HAP-1 (cell line): ENCODE measurements around the gene RAB43.
"Not testable (repeated sequence)": the region's sequence is repeated elsewhere in the genome, so short reads cannot be mapped to it uniquely, and the experiment has no call there.

ENCODE experiments used
- DNase-seq, 2 experiments: peaks; one replicate each; pipeline ENCODE4 v3.0.0-alpha.2; 2016 to 2020; ENCODE audit warnings: low spot score in 2 of 2
- H3K27me3 ChIP-seq: fragments of 250-450 bp; sonication (Bioruptor Pico); 2 replicates; pipeline ENCODE4 v1.5.1; 2020; ENCODE audit warnings: low read depth, mild to moderate bottlenecking, moderate library complexity
- H3K36me3 ChIP-seq: fragments of 250-450 bp; sonication (Bioruptor Pico); replicated peaks from 2 replicates; pipeline ENCODE4 v1.5.1; 2020; ENCODE audit warnings: mild to moderate bottlenecking
- H3K4me1 ChIP-seq: fragments of 250-450 bp; sonication (Bioruptor Pico); 2 replicates; pipeline ENCODE4 v1.5.1; 2020; ENCODE audit warnings: mild to moderate bottlenecking
- H3K4me3 ChIP-seq: fragments of 250-450 bp; sonication (Bioruptor Pico); 2 replicates; pipeline ENCODE4 v1.5.1; 2020; ENCODE audit warnings: mild to moderate bottlenecking, moderate library complexity
- H3K9me3 ChIP-seq: fragments of 250-450 bp; sonication (Bioruptor Pico); 2 replicates; pipeline ENCODE4 v1.5.1; 2020; ENCODE audit warnings: mild to moderate bottlenecking, moderate library complexity
- in situ Hi-C: fragments of 300-500 bp; cut with MboI; formaldehyde crosslinking; loops from 3 replicates; pipeline ENCODE4 v1.14.3; 2020; ENCODE audit warnings: low sequenced_read_pairs, inconsistent platforms, mixed read lengths

RAB43 gene

DNA sequence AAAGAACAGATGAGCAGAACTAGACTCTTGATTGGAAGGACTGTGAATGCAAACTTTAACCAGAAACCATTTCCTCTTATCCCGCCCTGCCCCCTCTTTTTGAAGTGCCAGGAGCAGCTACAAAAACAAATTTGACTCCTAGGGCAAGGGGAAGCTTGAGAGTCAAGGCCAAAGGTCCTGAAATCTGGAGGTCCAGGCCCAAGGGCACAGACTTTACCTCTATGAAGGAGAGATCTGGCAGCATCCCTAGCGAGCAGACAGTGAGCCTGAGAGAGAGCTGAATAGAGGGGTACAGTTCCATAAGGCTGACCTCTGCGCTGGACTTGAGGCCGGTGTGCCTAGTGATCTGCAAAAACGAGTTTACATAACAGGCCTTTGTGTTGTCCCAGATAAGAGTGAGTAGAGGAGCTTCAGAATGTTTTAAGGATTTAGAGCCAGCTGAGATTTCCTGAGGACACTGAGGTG lies 5.1 kb downstream of the RAB43 start:
- Histone ChIP-seq H3K36me3 (no peaks in the 10 kb centered on the region), H3K4me3 (no peak overlapping the region), H3K4me1 (peaks cover 2% of the 10 kb centered on the region; the same call in 1 of the 2 replicates), H3K27me3 (no peaks in the 10 kb centered on the region), H3K9me3 (no peaks in the 10 kb centered on the region)
- DNase-seq, result no peak
- in situ Hi-C loops, result no loop called here

DNA sequence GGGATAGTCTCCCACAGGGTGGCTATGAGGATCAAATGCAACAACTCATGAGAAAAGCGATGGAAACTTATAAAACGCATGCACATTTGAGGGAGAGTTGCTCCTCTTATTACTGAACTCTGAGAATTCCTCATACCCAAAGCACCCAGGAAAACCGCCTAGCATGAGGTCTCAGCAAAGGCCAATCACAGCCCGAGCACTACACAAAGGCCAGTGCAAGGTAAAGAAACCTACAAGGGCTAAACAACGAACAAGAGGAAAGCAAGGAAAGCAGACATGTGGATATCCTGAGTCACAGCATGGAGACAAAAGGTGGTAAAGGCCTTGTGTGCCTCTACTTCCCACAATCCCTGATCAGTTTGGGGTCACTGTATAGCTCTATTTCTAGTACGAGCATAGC lies 7.1 kb downstream of the RAB43 start:
- in situ Hi-C loops, result no loop called here
- no peaks in the 10 kb centered on the region for H3K27me3 ChIP-seq
- H3K36me3 ChIP-seq, result no peaks in the 10 kb centered on the region
- no peaks in the 10 kb centered on the region for H3K9me3 ChIP-seq
- H3K4me1 ChIP-seq, result no peaks in the 10 kb centered on the region
- H3K4me3 ChIP-seq, result no peak overlapping the region
- DNase-seq, result no peak

DNA sequence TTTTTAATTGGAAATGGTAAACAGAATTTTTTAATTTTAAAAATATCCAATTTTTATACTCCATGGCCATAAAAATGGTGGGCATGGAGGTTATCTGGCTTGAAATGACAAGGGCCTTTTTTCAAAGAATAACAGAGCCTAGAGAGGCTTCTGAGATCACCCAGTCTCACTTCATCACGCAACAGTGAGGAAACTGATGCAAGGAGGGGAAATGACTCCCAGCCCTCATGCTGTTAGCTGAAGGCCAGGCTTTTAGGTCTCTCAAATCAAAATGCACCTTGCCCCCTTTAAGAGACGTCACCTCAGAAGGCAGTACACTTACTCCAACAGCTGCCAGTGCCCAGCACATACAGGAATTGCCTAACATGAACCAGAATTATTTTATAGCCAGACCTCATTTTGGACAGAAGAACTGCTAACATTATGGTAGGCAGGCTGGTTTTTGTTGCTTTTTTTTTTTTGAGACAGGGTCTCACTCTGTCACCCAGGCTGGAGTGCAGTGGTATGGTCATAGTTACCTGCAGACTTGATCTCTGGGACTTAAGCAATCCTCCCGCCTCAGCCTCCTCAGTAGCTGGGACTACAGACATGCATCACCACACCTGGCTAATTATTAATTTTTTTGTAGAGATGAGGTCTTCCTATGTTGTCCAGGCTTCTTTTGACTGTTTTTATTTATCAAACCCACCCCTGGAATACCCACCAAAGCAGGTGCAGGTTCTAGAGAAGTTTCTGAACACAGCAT lies 9.1 kb downstream of the RAB43 start:
- H3K27me3 ChIP-seq, result no peaks in the 10 kb centered on the region
- DNase-seq, result no peak
- no peaks in the 10 kb centered on the region for H3K4me1 ChIP-seq
- in situ Hi-C loops, result no loop called here
- H3K36me3 ChIP-seq, result no peaks in the 10 kb centered on the region
- H3K9me3 ChIP-seq, result no peaks in the 10 kb centered on the region
- no peak overlapping the region for H3K4me3 ChIP-seq

DNA sequence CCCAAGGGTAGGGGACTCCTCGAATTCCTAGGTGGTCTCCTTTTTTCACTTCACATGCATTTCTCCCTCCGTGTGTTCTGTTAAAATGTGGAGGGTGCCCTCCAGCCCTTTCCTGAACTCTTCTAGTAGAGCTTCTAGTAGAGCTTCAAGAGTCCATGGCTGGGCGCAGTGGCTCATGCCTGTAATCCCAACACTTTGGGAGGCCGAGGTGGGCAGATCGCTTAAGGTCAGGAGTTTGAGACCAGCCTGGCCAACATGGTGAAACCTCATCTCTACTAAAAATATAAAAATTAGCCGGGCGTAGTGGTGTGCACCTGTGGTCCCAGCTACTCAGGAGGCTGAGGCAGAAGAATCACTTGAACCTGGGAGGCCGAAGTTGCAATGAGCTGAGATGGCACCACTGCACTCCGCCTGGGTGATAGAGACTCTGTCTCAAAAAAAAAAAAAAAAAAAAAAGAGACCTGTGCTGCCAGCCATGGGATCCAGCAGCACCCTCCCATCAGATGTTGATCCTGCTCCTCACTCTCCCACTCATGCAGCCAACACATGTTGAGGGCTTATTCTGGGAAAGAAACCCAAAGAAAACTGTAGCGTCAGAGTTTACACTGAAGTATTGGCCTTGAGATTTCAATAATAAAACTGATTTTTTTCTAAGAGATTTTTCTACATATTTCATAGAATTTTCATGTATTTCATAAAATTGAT lies 10.4 kb downstream of the RAB43 start:
- H3K4me1 ChIP-seq, H3K9me3 ChIP-seq, in situ Hi-C loops, H3K27me3 ChIP-seq, H3K4me3 ChIP-seq, DNase-seq, H3K36me3 ChIP-seq: not testable (repeated sequence)

DNA sequence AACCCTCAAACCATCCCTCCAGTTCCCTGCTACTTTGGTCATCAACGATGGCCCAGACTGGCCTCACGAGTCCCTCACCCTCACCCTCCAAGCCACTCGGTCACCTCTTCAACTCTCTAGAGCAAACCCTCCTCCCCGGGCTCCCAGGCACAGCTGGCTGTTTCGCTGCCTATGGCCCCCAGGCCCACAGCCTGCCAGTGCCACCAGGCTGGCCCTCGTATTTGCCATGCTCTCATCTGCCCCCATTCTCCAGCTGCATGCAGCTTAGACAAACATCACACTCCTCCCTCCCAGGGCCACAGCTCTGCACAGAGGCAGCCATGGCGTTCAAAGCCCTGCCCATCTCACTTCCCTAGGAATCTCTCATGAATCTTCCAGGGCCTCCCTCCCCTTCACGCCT lies 13.8 kb downstream of the RAB43 start:
- Histone ChIP-seq H3K4me1 (no peaks in the 10 kb centered on the region), H3K36me3 (no peaks in the 10 kb centered on the region)
- in situ Hi-C loops, result no loop called here

DNA sequence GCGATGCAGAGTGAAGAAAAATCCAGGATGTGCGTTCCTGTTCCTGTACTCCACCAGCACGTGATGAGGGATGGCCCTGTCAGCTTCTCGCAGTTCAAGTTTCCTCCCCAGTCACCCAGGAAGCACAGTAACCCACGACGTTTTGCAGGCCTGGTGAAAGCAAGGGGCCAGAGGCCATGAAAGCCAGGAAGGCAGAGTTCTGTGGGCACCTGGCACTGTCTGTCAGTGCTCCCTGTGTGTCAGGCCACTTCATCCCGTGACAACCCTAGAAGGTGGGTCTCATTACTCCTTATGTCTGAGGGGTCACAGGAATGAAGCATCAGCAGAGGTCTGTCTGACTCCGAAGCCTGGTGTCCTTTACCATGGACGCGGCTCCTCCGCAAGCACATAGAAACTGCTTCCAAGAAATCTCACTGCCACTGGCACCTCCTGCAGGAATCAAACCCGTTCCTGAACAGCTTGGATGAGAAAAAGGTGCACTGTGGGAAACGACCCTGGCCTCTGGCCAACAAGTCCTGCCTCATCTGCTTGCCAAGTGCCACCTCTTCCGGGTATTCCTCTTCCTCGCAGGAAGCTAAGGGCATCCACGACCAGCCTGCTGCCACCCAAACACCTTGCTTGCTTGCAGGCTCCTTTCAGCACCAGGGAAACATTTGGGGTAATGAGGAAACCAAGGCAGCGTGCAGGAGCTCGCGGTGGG lies 14.6 kb downstream of the RAB43 start:
- Histone ChIP-seq H3K4me3 (no peak overlapping the region), H3K4me1 (no peaks in the 10 kb centered on the region), H3K27me3 (no peaks in the 10 kb centered on the region), H3K9me3 (no peaks in the 10 kb centered on the region), H3K36me3 (no peaks in the 10 kb centered on the region)
- in situ Hi-C loops, result no loop called here
- no peak for DNase-seq

More for the DNA sequence above, 13.8 kb downstream of the RAB43 start:
- DNase-seq, result no peak
- H3K27me3 ChIP-seq, result no peaks in the 10 kb centered on the region
- H3K9me3 ChIP-seq, result no peaks in the 10 kb centered on the region
- H3K4me3 ChIP-seq, result no peak overlapping the region

DNA sequence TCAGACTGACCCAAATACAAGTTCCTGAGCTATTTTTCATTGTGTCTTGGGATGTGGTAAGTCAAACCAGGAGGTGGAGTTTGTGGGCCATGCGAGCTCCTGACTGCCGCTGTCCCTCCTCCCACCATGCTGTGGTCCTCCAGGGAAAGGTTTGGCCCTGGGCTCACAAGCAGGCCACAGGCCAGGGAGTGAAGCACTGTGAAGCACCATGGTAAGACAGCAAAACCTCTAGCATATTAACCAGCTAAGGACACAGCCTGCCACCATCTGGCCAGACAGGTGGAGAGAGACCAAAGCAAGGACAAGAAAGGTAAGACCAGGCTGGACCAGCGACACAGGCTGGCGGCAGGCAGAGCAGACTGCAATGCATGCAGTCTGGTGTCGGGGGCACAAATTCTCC lies 15.3 kb downstream of the RAB43 start:
- H3K9me3 ChIP-seq, result no peaks in the 10 kb centered on the region
- no peaks in the 10 kb centered on the region for H3K4me1 ChIP-seq
- DNase-seq, result no peak
- no peaks in the 10 kb centered on the region for H3K27me3 ChIP-seq
- in situ Hi-C loops, result no loop called here
- no peak overlapping the region for H3K4me3 ChIP-seq
- no peaks in the 10 kb centered on the region for H3K36me3 ChIP-seq

DNA sequence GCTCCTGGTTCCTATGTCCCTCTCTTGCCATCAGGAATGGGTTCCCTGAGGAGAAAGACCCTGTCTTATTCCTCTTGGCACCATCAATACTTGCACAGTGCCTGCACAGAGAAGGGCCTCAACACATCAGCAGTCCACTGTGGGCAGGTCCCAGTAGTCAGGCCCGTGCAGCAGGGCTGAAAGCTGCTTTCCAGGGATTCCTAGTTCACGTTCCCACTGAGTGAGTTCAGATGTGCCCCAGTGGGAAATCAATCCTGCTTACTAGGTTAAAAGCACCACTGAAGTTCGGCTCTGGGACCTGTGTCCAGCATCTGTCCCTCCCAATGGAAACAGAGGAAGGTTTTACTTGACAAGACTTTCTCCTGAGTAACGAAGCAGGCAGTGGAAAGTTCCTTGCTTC lies 15.7 kb downstream of the RAB43 start:
- Histone ChIP-seq H3K27me3 (no peaks in the 10 kb centered on the region), H3K9me3 (no peaks in the 10 kb centered on the region), H3K4me1 (no peaks in the 10 kb centered on the region), H3K4me3 (no peak overlapping the region), H3K36me3 (no peaks in the 10 kb centered on the region)
- DNase-seq, result no peak
- in situ Hi-C loops, result no loop called here

DNA sequence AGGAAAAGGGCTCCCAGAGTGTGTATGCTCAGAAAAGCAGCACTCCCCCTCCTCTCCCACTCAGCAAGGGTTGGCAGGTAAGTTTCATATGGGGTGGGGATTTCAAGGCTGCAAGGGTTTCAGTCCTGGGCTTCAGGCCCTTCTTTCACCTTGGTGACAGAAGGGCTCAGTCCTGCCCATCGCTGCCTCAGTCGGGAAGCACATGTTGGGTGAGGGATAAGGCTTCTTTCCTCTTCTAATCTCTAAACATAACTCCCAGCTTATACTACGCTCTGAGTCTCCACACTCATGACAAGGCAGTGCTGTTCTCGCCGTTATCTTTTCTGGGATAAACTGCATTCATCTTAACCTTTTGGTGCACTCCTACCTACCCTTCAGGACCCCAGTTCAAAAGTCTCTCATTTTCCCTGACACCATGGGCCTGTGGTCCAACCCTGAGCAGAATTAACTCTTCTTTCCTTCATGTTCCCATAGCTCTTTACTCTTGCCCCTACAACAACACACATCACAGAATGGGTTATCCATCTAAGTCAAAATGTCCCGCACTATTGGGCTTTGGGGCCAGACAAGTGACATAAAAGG lies 17.0 kb downstream of the RAB43 start:
- no peak overlapping the region for H3K4me3 ChIP-seq
- H3K9me3 ChIP-seq, result no peaks in the 10 kb centered on the region
- in situ Hi-C loops, result no loop called here
- no peaks in the 10 kb centered on the region for H3K36me3 ChIP-seq
- DNase-seq, result no peak
- no peaks in the 10 kb centered on the region for H3K27me3 ChIP-seq
- no peaks in the 10 kb centered on the region for H3K4me1 ChIP-seq

DNA sequence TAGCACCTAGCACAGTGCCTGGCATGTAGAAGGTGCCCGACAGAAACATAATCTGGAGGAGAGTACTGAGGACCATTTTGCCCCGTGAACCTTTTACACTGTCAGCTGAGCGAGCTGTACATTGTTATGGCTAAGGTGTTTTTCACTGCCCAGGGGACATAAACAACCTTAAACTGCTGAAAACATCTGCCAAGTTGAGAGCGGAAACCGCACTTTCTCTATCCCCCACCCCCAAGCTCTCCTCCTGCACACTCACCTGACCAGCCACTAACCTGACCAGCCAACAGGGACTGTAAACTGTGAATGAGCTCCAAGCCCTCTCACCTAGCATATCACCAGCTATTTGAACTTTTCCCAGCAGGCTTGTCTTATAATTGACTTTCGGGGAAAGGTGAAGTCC lies 17.6 kb downstream of the RAB43 start:
- in situ Hi-C loops, result no loop called here
- DNase-seq, result no peak
- Histone ChIP-seq H3K27me3 (no peaks in the 10 kb centered on the region), H3K4me1 (no peaks in the 10 kb centered on the region), H3K4me3 (no peak overlapping the region), H3K36me3 (no peaks in the 10 kb centered on the region), H3K9me3 (no peaks in the 10 kb centered on the region)

DNA sequence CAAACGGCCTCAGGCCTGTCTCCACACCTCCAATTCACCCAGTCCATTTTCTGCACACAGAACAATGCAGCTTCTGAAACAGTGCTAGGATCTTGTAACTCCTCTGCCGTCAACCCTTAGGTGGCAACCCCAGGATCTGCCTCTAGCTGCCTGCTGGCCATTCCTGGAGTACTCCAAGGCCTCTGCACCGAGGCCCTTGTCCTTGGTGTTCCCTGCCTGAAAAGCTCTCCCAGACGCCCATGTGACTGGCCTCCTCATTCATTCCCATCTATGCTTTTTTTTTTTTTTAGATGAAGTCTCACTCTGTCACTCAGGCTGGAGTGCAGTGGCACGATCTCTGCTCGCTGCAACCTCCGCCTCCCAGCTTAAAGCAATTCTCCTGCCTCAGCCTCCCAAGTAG lies 18.3 kb downstream of the RAB43 start:
- in situ Hi-C loops, result no loop called here
- H3K27me3 ChIP-seq, result no peaks in the 10 kb centered on the region
- no peaks in the 10 kb centered on the region for H3K4me1 ChIP-seq
- no peak overlapping the region for H3K4me3 ChIP-seq
- H3K9me3 ChIP-seq, result no peaks in the 10 kb centered on the region
- no peaks in the 10 kb centered on the region for H3K36me3 ChIP-seq
- DNase-seq, result no peak

DNA sequence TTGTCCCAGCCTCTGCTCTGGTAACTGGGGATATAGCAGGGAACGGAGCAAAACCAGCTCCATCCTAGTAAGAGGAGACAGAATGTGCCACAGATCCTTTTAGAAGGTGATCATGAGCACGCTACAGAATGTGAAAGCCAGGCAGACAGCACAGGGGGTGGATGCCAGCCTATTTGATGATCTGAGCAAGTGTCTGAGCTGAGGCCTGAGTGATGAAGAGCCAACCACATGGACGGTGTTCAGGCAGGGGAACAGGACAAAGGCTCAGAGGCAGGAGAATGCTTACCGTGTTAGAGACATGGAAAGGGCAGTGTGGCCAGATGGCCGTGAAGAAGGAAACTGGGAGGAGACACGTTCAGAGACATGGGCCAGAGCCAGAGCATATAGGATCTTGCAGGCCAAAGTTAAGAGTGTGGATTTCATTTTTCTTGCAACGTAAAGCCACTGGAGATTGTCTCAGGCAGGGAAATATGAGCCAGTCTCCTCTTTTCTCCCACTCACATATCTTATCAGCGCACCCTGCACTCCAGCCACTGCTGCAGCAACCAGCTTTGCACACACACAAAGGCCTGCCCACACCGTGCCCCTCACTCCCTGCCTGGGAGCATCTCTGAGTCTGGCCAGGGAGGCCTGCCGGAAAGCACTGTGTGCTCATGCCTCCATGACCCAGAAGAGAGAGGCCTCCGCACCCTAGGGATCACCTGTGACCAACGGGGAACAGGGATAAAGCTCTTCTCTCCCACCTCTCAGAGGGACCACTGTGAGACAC lies 20.1 kb downstream of the RAB43 start:
- in situ Hi-C loops, result no loop called here
- Histone ChIP-seq H3K9me3 (no peaks in the 10 kb centered on the region), H3K4me1 (no peaks in the 10 kb centered on the region), H3K27me3 (no peaks in the 10 kb centered on the region), H3K36me3 (no peaks in the 10 kb centered on the region), H3K4me3 (no peak overlapping the region)
- no peak for DNase-seq

DNA sequence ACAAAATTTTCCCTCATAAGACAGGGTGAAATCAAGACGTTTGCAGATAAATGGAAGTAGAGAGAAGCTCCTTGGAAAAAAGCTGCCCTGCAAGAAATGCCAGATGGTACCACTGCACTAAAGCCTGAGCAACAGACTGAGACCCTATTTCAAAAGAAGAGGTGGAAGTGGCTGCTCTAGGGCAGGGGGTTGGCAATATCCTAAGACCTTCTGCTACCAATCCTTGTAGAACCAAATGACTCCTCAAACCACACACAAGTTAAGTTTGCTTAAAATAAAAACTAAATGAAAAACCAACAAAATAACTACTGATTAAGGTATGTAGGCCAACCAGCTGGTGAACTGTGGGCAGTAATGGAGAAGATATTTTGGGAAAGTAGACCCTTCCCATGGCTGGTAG lies 21.3 kb downstream of the RAB43 start:
- no peaks in the 10 kb centered on the region for H3K27me3 ChIP-seq
- no peak overlapping the region for H3K4me3 ChIP-seq
- DNase-seq, result no peak
- in situ Hi-C loops, result no loop called here
- no peaks in the 10 kb centered on the region for H3K36me3 ChIP-seq
- H3K9me3 ChIP-seq, result no peaks in the 10 kb centered on the region
- no peaks in the 10 kb centered on the region for H3K4me1 ChIP-seq
